CD4-positive, alpha-beta T cell treated with Interleukin-6 at 100 ng/mL for 8 hours (primary cell): ENCODE data around the gene ZNF782.
"Not testable (repeated sequence)": the region's sequence is repeated elsewhere in the genome, so short reads cannot be mapped to it uniquely, and the experiment has no call there.

Experiments
- DNase-seq: peaks from one replicate; pipeline ENCODE4 v3.0.0-alpha.2; 2020; ENCODE audit warnings: mixed read lengths, low spot score

The ZNF782 gene

DNA sequence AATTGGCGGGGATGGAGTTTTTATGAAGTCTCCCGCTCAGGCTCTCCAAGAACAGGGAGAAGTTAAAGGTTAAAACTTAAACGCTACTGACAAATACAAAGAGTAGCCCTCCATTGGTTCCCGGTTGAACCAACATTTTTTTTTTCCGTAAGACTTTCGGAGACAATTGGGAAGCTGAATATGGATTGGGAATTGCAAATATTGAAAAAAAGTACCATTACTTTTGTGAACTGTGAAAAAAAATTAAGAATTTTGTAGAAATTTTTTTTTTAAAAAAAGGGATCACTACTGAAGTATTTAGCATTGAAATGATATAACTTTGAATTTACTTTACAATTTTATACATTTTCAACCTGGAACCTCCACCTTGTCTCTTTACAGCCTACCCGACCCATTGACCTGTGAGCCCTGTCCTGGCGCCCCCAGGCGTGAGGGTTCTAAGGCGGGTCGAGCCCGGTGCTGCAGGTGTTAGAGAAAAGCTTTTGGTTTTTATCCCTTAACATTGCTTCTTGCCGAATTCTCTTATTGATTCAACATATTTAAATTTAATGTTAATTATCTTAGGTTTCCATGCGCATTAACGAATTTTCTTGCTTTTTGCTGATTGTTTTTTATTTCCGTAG, 448 bp upstream of the ZNF782 start:
- DNase-seq = no peak

DNA sequence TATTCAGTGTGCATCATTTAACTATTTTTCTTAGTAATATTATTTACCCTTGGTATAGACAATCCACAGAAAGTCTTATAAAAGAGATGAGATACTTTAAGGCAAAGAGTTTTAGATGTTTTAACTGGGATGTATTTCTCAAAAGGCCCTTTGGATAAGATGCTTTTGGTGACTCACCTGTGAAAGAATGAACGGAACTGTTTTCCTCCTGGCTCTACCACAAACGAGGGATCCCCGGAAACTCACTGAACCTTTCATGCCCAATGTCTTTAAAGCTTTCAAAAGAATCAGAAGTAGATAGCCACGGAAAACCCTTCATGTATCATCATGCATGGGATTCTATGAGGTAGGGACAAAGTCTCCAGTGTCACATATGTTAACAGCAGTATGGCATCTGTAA, 1.6 kb downstream of the ZNF782 start:
- DNase-seq = no peak

DNA sequence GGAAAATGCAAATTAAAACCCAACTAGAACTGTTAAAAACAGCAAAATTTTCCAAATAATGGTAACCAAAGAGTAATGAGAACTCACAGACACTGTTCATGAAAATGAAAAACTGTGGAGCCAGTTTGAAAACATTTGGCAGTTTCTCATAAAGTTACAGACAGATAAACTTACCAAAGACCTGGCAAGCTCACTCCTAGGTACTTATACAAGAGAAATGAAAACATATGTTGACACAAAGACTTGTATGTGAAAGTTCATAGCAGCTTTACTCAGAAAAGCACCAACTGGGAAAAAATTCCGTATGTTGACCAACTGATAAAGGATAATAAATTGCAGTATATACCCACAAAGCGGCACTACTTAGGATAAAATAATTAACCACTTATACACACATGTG, 10.3 kb downstream of the ZNF782 start:
- DNase-seq = no peak

DNA sequence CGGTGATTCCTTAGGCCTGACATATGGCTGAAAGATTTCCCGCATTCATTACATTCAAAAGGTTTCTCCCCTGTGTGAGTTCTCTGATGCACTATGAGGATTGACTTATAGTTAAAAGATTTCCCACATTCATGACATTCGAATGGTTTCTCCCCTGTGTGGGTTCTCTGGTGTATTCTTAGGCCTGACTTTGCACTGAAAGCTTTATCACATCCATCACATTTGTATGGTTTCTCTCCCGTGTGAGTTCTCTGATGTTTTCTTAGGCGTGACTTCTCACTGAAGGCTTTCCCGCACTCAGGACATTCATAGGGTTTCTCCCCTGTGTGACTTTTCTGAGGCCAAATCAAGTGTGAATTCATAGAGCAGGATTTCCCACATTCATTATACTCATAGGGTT, 35.8 kb downstream of the ZNF782 start:
- DNase-seq = no peak

DNA sequence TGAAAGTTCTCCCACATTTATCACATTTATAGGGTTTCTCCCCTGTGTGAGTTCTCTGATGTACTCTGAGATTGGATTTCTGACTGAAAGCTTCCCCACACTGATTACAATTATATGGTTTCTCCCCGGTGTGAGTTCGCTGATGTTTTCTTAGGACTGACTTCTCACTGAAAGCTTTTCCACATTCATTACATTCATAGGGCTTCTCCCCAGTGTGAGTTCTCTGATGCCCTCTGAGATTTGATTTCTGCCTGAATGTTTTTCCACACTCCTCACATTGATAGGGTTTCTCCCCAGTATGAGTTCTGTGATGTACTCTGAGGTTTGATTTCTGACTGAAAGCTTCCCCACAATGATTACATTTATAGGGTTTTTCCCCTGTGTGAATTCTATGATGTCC, 36.3 kb downstream of the ZNF782 start:
- no peak for DNase-seq

DNA sequence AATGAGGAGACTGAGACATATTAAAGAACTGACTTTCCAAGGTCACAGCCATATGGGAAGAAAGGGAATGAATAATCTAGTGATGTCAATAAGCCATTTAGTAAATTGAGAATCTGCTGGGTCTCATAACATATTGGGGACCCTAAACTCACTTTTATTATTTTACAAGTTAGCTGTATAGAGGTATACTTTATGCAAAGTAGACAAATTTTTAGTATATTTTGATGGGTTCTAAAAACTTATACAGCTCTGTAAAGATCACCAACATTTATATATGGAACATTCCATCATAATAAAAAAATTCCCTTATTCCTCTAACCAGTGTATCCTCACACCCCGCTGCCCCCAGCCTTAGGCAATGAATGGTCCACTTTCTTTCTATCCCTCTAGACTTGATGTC, 40.7 kb downstream of the ZNF782 start:
- DNase-seq = no peak

DNA sequence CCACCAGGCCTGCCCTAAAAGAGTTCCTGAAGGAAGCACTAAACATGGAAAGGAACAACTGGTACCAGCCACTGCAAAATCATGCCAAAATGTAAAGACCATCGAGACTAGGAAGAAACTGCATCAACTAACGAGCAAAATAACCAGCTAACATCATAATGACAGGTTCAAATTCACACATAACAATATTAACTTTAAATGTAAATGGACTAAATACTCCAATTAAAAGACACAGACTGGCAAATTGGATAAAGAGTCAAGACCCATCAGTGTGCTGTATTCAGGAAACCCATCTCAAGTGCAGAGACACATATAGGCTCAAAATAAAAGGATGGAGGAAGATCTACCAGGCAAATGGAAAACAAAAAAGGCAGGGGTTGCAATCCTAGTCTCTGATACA, 55.4 kb downstream of the ZNF782 start:
- DNase-seq = not testable (repeated sequence)

GRCh38 chr9:96784021-96784420, 70.3 kb downstream of the ZNF782 start:
- no peak for DNase-seq

GRCh38 chr9:96782235-96782634, 72.1 kb downstream of the ZNF782 start:
- DNase-seq = no peak

DNA sequence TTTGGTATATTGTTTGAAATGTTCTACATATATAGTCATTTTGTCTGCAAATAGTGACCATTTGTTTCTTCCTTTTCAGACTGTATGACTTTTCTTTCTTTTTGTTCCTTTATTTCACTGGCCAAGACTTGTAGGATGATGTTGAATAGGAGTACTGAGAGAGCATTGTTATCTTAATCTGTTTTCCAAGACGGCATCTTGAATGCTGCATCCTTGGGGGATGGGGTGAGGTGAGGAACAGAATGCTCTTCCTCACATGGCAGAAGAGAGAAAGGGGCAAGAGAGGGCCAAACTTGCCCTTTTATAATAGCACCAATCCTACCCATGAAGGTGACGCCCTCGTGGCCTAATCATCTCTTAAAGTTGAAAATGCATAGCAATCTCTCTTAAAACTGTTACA, 72.8 kb downstream of the ZNF782 start:
- DNase-seq = no peak

- no peak for DNase-seq
These were observed 75.2 kb downstream of the ZNF782 start for GRCh38 chr9:96779089-96779488.

DNA sequence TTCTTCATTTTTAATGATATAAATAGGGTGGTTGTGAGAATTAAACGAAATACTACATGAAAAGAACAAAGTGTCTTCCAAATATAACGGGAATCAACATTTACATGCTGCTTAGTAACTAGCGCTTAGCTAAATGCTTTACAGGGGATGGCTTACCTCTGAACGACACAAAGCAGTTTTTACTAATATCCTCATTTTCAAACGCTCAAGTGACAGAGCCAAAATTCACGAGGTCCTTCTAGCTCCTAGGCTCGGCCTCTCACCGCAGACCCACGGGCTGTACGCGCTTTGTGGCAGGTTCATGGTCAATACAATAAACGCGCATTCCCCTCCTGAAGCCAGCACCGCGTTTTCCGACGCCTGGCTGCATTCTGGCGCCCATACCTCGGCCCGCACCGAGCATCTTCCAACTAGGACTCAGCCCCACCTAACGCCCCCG, 76.9 kb downstream of the ZNF782 start:
- DNase-seq = no peak

DNA sequence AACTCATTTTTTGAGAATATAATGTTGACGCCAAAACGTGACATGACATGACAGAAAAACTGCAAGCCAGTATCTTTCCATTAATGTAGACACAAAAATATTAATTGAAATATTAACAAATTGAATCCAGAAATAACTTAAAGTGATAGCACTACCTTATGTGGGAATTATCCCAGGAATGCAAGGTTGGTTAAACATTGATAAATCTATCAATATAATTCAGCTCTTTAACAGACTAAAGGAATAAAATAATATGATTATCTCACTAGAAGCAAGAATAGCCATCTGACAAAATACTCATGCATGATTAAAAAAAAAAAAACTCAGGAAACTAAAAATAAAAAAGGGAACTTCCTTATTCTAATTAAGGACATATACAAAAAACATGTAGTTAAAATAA, 83.2 kb downstream of the ZNF782 start:
- no peak for DNase-seq

GRCh38 chr9:96769989-96770388, 84.3 kb downstream of the ZNF782 start:
- no peak for DNase-seq
